ENCODE measurements around the gene SLC4A5.

Gene SLC4A5, protein sequence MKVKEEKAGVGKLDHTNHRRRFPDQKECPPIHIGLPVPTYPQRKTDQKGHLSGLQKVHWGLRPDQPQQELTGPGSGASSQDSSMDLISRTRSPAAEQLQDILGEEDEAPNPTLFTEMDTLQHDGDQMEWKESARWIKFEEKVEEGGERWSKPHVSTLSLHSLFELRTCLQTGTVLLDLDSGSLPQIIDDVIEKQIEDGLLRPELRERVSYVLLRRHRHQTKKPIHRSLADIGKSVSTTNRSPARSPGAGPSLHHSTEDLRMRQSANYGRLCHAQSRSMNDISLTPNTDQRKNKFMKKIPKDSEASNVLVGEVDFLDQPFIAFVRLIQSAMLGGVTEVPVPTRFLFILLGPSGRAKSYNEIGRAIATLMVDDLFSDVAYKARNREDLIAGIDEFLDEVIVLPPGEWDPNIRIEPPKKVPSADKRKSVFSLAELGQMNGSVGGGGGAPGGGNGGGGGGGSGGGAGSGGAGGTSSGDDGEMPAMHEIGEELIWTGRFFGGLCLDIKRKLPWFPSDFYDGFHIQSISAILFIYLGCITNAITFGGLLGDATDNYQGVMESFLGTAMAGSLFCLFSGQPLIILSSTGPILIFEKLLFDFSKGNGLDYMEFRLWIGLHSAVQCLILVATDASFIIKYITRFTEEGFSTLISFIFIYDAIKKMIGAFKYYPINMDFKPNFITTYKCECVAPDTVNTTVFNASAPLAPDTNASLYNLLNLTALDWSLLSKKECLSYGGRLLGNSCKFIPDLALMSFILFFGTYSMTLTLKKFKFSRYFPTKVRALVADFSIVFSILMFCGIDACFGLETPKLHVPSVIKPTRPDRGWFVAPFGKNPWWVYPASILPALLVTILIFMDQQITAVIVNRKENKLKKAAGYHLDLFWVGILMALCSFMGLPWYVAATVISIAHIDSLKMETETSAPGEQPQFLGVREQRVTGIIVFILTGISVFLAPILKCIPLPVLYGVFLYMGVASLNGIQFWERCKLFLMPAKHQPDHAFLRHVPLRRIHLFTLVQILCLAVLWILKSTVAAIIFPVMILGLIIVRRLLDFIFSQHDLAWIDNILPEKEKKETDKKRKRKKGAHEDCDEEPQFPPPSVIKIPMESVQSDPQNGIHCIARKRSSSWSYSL

DNA sequence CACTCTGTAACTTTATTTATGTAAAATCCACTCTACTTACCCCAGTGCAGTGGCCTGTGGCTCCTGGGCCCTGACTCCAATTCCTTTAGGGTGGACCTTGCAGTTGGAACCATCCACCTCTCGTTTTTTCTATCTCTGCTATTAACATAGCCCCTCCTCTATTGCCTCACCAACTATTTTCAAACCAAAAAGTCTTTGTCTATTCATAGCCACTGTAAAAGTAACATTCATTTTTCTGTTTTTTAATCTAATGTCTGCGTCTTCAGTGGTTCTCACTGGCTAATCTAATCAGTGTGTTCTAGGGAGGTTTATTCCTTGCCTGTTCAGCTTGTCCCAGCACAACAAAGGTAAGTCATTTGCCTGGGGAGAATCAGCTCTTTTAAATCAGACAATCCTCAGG lies at the start of gene SLC4A5:
Gene SLC4A5 (minus strand): TSS at position 101 of the 400 bp plus-strand sequence. CDS start 28,393 bp downstream, outside the sequence.
- DNase-seq (ENCODE audit: low read depth in 2 of 2), result no peak

- no peak for DNase-seq (ENCODE audit: low read depth in 2 of 2)
These were observed 49.2 kb upstream of the SLC4A5 start for GRCh38 chr2:74392449-74392743.

DNA sequence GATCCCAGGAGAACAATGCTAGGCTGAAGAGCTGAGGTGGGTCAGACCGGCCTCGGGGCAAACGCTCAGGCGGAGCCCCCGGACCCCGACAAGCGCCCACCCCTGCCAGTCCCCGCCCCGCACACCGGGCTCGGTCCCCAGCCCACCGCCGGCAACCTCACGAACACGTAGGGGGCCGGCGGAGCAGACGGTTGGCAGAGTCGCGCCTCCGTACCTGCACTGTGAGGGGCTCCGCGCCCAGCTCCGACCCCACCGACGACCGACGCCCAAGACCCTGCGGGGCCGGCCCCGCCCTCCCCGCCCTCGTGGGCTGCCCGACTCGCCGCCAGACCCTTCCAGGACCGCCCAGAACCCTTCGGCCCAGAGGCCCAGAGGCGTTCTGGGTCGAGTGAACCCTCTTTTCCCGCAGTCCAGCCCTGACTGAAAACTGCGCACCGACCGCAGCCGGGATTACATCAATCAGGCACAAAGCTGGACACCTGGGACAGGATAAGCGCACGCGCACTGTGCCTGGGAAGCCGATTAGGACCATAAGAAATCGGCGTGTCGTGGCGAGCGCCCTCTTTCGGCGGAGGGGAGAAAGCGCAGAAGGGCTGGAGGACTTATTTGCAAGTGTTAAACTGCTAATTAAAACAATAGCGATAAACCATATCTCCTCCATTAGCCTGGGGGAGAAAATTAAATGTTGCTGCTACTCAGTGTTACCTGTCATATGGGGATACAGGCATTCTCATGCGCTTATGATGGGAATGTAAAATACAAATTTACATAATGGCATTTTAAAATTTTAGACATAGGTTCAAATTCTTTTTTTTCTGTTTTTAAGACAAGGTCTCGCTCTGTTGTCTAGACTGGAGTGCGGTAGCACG lies 48.6 kb upstream of the SLC4A5 start:
- peak; percentile 83 to 85 for DNase-seq (ENCODE audit: low read depth in 2 of 2)

GRCh38 chr2:74391209-74391579 lies 48.0 kb upstream of the SLC4A5 start:
- DNase-seq (ENCODE audit: low read depth in 2 of 2), result no peak

GRCh38 chr2:74390606-74391005 lies 47.4 kb upstream of the SLC4A5 start:
- DNase-seq (ENCODE audit: low read depth in 2 of 2), result no peak

GRCh38 chr2:74387346-74387745 lies 44.1 kb upstream of the SLC4A5 start:
- no peak for DNase-seq (ENCODE audit: low read depth in 2 of 2)

DNA sequence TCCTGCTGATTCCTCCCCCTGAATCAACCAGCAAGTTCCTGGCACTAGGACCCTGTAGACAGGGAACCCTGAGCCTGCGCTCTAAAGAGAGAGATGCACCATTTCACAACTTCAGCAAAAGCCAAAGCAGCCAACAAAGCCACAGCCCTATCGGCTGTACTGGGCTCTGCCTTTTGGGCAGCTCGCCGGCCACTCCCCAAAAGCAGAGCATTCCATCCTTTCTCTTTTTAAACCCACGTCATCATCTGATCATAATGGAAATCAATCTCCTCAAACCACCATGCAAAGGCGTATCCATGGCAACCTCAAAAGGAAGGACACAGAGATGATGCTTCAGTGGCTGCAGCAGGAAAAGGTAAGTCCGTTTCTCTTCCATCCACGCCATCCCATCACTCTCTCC lies 42.2 kb upstream of the SLC4A5 start:
- no peak for DNase-seq (ENCODE audit: low read depth in 2 of 2)

GRCh38 chr2:74384051-74384450 lies 40.8 kb upstream of the SLC4A5 start:
- DNase-seq (ENCODE audit: low read depth in 2 of 2), result no peak

- DNase-seq (ENCODE audit: low read depth in 2 of 2), result no peak
These were observed 40.0 kb upstream of the SLC4A5 start for GRCh38 chr2:74383254-74383653.

DNA sequence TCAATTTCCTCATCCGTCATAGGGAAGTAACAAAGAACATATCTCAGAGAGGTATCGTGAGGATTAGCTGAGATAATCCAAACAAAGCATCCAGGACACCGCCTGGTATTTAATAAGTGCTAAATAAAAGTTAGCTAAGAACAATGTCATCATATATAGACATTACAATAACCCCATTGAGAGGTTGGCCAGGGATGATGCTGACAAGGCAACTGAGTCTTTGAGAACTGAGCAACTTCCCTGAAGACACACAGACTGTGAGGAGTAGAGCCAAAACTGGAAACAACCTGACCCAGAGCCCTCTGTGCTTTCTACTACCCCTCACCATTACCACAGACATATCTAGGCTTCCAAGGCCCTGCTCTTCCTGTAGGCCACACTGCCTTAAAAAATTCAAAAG lies 38.5 kb upstream of the SLC4A5 start:
- no peak for DNase-seq (ENCODE audit: low read depth in 2 of 2)

- no peak for DNase-seq (ENCODE audit: low read depth in 2 of 2)
These were observed 36.9 kb upstream of the SLC4A5 start, which contains the start of gene DCTN1 for GRCh38 chr2:74379851-74380789. Gene DCTN1 (minus strand): TSS chr2:74380311. CDS start chr2:74380037, 274 bp downstream.

- no peak for DNase-seq (ENCODE audit: low read depth in 2 of 2)
These were observed 34.8 kb upstream of the SLC4A5 start for GRCh38 chr2:74378007-74378406.

DNA sequence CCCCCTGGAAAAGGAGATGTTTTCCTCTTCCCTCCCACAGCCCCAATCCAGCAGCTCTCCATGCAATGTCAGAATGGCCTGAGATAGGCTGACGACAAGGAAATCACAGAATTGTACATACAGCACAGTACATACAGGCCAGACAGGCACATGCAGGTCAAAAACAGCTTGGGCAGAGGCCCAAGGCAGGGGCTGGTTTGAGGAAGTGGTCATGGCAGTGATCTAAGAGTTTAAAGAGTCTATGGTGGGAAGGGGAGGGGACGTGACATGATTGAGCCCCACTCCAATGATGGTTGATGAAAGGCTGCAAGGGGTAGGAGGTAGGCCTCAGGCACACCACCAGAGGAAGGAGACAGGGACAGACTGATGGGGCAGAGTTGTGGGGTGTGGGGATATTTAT lies 32.6 kb upstream of the SLC4A5 start:
- DNase-seq (ENCODE audit: low read depth in 2 of 2), result no peak

DNA sequence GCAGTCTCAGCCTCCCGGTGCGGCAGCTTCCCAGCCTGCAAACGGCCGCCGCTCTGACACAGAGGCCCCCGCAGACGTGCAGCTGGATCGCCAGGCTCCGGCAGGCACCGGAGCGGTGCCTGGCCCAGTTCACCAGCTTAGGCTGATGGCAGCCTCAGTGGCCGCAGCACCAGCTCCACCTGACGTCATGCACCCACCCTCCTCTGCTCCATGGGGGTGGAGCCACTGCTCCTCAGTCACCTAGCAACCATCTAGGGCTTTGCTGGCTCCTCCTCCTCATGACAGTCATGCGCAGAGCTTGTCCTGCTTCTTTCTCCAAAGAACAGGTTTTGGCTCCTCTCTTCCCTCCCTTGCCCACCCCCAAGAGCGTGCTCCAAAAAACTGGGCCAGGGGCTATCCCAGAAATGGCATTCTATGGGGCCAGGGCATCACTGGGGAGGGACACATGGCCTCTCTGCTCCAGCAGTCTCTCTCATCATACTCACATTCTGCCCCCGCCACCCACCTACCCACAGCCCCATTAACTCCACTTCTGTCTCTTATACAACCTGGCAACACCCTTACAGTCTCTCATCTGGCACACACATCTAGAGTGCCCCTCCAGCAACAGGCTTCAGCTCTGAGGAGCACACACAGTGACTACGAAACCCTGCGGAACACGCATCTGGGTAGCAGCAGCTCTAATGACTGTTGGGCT lies 31.4 kb upstream of the SLC4A5 start:
- DNase-seq (ENCODE audit: low read depth in 2 of 2), result no peak

GRCh38 chr2:74373985-74374384 lies 30.8 kb upstream of the SLC4A5 start:
- DNase-seq (ENCODE audit: low read depth in 2 of 2), result no peak

DNA sequence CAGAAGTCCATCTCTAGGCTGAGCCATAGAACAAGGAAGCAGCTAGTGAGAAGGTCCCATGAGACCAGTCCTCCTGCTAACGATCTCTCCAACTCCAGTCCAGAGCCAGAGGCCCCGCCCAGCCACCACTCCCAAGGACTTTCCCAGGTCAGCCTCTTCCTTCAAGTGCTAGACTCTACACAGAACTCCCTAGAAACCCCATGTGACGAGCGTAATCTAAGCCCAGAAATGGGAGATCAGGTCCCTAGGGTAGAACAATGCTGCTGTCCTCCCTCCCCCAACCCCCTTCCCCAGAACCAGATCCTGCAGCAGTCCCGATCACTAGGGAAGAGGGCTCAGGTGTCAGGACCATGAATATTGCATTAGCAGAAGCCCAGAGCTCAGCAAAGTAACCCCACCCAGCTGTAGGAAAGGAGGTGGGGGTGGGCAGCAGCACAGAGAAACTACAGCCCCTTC lies 30.0 kb upstream of the SLC4A5 start:
- no peak for DNase-seq (ENCODE audit: low read depth in 2 of 2)

GRCh38 chr2:74372674-74373073 lies 29.5 kb upstream of the SLC4A5 start:
- no peak for DNase-seq (ENCODE audit: low read depth in 2 of 2)

DNA sequence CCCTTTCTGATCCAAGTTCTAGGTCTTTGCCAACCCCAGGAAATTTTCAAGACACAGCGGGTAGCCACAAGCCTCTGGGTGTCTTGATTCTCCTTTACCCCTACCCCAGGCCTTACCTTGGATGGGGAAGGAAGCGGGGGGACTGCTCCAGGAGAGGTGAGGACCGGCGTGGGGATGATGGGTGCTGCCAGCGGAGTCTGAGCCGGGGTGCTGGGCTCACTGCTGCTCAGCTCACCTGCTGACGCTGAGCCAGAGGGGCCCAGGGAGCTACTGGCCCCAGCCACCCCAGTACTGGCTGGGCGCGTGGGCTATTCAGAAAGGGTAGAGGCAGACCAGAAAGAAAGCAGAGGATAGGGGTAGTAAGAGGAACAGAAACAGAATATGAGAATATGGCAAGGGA lies 28.2 kb upstream of the SLC4A5 start:
- no peak for DNase-seq (ENCODE audit: low read depth in 2 of 2)

GRCh38 chr2:74369976-74370375 lies 26.8 kb upstream of the SLC4A5 start:
- no peak for DNase-seq (ENCODE audit: low read depth in 2 of 2)

DNA sequence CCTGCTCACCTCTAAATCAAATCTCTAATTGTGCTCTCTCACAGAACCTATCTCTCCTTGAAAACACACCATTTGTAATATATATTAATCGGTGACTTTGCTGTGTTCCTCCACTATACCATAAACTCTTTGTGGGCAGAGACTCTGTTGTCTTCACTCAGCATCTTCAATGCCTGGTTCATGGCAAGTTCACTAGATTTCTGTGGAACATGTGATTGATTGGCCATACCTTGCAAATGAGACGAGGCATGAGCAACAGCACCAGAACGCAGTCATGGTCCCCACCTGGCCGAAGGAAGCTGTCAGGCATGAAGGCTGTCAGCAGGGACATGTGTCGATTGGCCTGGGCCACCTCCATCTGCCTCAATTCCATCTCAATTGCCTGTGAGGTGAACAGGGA lies 25.3 kb upstream of the SLC4A5 start:
- no peak for DNase-seq (ENCODE audit: low read depth in 2 of 2)

Measured in stimulated activated CD8-positive, alpha-beta memory T cell treated with anti-CD3 and anti-CD28 coated beads, Interleukin-15, amount 100 ng/mL, for 48 hours (primary cell).